Measurements from ENCODE around the gene SUGCT.
"Not testable (repeated sequence)": the region's sequence is repeated elsewhere in the genome, so short reads cannot be mapped to it uniquely, and the experiment has no call there.

The SUGCT gene

GRCh38 chr7:40168266-40168665 is 33.5 kb downstream of the SUGCT start:
- not testable (repeated sequence) for H3K9ac ChIP-seq (ENCODE audit: low read length); H3K9me3 ChIP-seq (ENCODE audit: control insufficient read depth, insufficient read depth, low read depth, low read length); H3K4me3 ChIP-seq (ENCODE audit: low read depth, low read length); H3K4me1 ChIP-seq (ENCODE audit: control insufficient read depth, insufficient read depth, low read length); H3K27ac ChIP-seq (ENCODE audit: low read depth, low read length); H3K27me3 ChIP-seq (ENCODE audit: control insufficient read depth, insufficient read depth, low read length); H3K36me3 ChIP-seq (ENCODE audit: control insufficient read depth, insufficient read depth, low read length)

- H3K27me3 ChIP-seq (ENCODE audit: control insufficient read depth, insufficient read depth, low read length); H3K27ac ChIP-seq (ENCODE audit: low read depth, low read length); H3K9ac ChIP-seq (ENCODE audit: low read length); H3K4me3 ChIP-seq (ENCODE audit: low read depth, low read length); H3K9me3 ChIP-seq (ENCODE audit: control insufficient read depth, insufficient read depth, low read depth, low read length); H3K4me1 ChIP-seq (ENCODE audit: control insufficient read depth, insufficient read depth, low read length); H3K36me3 ChIP-seq (ENCODE audit: control insufficient read depth, insufficient read depth, low read length): not testable (repeated sequence)
These were observed 38.3 kb downstream of the SUGCT start for GRCh38 chr7:40173121-40173520.

- not testable (repeated sequence) for H3K36me3 ChIP-seq (ENCODE audit: control insufficient read depth, insufficient read depth, low read length); H3K27ac ChIP-seq (ENCODE audit: low read depth, low read length); H3K27me3 ChIP-seq (ENCODE audit: control insufficient read depth, insufficient read depth, low read length); H3K9ac ChIP-seq (ENCODE audit: low read length); H3K4me1 ChIP-seq (ENCODE audit: control insufficient read depth, insufficient read depth, low read length); H3K9me3 ChIP-seq (ENCODE audit: control insufficient read depth, insufficient read depth, low read depth, low read length); H3K4me3 ChIP-seq (ENCODE audit: low read depth, low read length)
These were observed 40.5 kb downstream of the SUGCT start for GRCh38 chr7:40175256-40175655.

- Histone ChIP-seq H3K4me1 (ENCODE audit: control insufficient read depth, insufficient read depth, low read length) (peaks cover 4% of the 10 kb centered on the region; the same call in 1 of the 2 replicates), H3K9ac (ENCODE audit: low read length) (no peak overlapping the region), H3K9me3 (ENCODE audit: control insufficient read depth, insufficient read depth, low read depth, low read length) (no peaks in the 10 kb centered on the region), H3K27me3 (ENCODE audit: control insufficient read depth, insufficient read depth, low read length) (no peaks in the 10 kb centered on the region), H3K4me3 (ENCODE audit: low read depth, low read length) (no peak overlapping the region), H3K36me3 (ENCODE audit: control insufficient read depth, insufficient read depth, low read length) (no peaks in the 10 kb centered on the region), H3K27ac (ENCODE audit: low read depth, low read length) (no peak overlapping the region)
These were observed 41.1 kb downstream of the SUGCT start for GRCh38 chr7:40175725-40176510.

- no peak overlapping the region for H3K27ac ChIP-seq (ENCODE audit: low read depth, low read length)
- no peaks in the 10 kb centered on the region for H3K9me3 ChIP-seq (ENCODE audit: control insufficient read depth, insufficient read depth, low read depth, low read length)
- no peak overlapping the region for H3K4me3 ChIP-seq (ENCODE audit: low read depth, low read length)
- H3K4me1 ChIP-seq (ENCODE audit: control insufficient read depth, insufficient read depth, low read length) = no peaks in the 10 kb centered on the region
- H3K27me3 ChIP-seq (ENCODE audit: control insufficient read depth, insufficient read depth, low read length) = no peaks in the 10 kb centered on the region
- H3K36me3 ChIP-seq (ENCODE audit: control insufficient read depth, insufficient read depth, low read length) = no peaks in the 10 kb centered on the region
- H3K9ac ChIP-seq (ENCODE audit: low read length) = no peak overlapping the region
These were observed 42.3 kb downstream of the SUGCT start for GRCh38 chr7:40177071-40177470.

GRCh38 chr7:40182452-40182851 is 47.6 kb downstream of the SUGCT start:
- no peak overlapping the region for H3K27ac ChIP-seq (ENCODE audit: low read depth, low read length)
- no peaks in the 10 kb centered on the region for H3K27me3 ChIP-seq (ENCODE audit: control insufficient read depth, insufficient read depth, low read length)
- H3K4me3 ChIP-seq (ENCODE audit: low read depth, low read length) = no peak overlapping the region
- no peaks in the 10 kb centered on the region for H3K4me1 ChIP-seq (ENCODE audit: control insufficient read depth, insufficient read depth, low read length)
- no peaks in the 10 kb centered on the region for H3K36me3 ChIP-seq (ENCODE audit: control insufficient read depth, insufficient read depth, low read length)
- no peaks in the 10 kb centered on the region for H3K9me3 ChIP-seq (ENCODE audit: control insufficient read depth, insufficient read depth, low read depth, low read length)
- no peak overlapping the region for H3K9ac ChIP-seq (ENCODE audit: low read length)

GRCh38 chr7:40186586-40186985 is 51.8 kb downstream of the SUGCT start:
- Histone ChIP-seq H3K36me3 (ENCODE audit: control insufficient read depth, insufficient read depth, low read length) (no peaks in the 10 kb centered on the region), H3K4me3 (ENCODE audit: low read depth, low read length) (no peak overlapping the region), H3K27me3 (ENCODE audit: control insufficient read depth, insufficient read depth, low read length) (no peaks in the 10 kb centered on the region), H3K9me3 (ENCODE audit: control insufficient read depth, insufficient read depth, low read depth, low read length) (no peaks in the 10 kb centered on the region), H3K27ac (ENCODE audit: low read depth, low read length) (no peak overlapping the region), H3K4me1 (ENCODE audit: control insufficient read depth, insufficient read depth, low read length) (no peaks in the 10 kb centered on the region), H3K9ac (ENCODE audit: low read length) (no peak overlapping the region)

- Histone ChIP-seq H3K9me3 (ENCODE audit: control insufficient read depth, insufficient read depth, low read depth, low read length) (no peaks in the 10 kb centered on the region), H3K4me1 (ENCODE audit: control insufficient read depth, insufficient read depth, low read length) (no peaks in the 10 kb centered on the region), H3K9ac (ENCODE audit: low read length) (no peak overlapping the region), H3K4me3 (ENCODE audit: low read depth, low read length) (no peak overlapping the region), H3K27ac (ENCODE audit: low read depth, low read length) (no peak overlapping the region), H3K27me3 (ENCODE audit: control insufficient read depth, insufficient read depth, low read length) (no peaks in the 10 kb centered on the region), H3K36me3 (ENCODE audit: control insufficient read depth, insufficient read depth, low read length) (no peaks in the 10 kb centered on the region)
These were observed 57.2 kb downstream of the SUGCT start for GRCh38 chr7:40192036-40192435.

- Histone ChIP-seq H3K27me3 (ENCODE audit: control insufficient read depth, insufficient read depth, low read length) (no peaks in the 10 kb centered on the region), H3K9ac (ENCODE audit: low read length) (no peak overlapping the region), H3K36me3 (ENCODE audit: control insufficient read depth, insufficient read depth, low read length) (no peaks in the 10 kb centered on the region), H3K4me1 (ENCODE audit: control insufficient read depth, insufficient read depth, low read length) (no peaks in the 10 kb centered on the region), H3K9me3 (ENCODE audit: control insufficient read depth, insufficient read depth, low read depth, low read length) (no peaks in the 10 kb centered on the region), H3K4me3 (ENCODE audit: low read depth, low read length) (no peak overlapping the region), H3K27ac (ENCODE audit: low read depth, low read length) (no peak overlapping the region)
These were observed 59.9 kb downstream of the SUGCT start for GRCh38 chr7:40194745-40195144.

GRCh38 chr7:40197527-40197926 is 62.7 kb downstream of the SUGCT start:
- no peak overlapping the region for H3K4me3 ChIP-seq (ENCODE audit: low read depth, low read length)
- no peaks in the 10 kb centered on the region for H3K36me3 ChIP-seq (ENCODE audit: control insufficient read depth, insufficient read depth, low read length)
- no peaks in the 10 kb centered on the region for H3K9me3 ChIP-seq (ENCODE audit: control insufficient read depth, insufficient read depth, low read depth, low read length)
- H3K27ac ChIP-seq (ENCODE audit: low read depth, low read length) = no peak overlapping the region
- no peaks in the 10 kb centered on the region for H3K27me3 ChIP-seq (ENCODE audit: control insufficient read depth, insufficient read depth, low read length)
- H3K9ac ChIP-seq (ENCODE audit: low read length) = no peak overlapping the region
- no peaks in the 10 kb centered on the region for H3K4me1 ChIP-seq (ENCODE audit: control insufficient read depth, insufficient read depth, low read length)

- H3K27ac ChIP-seq (ENCODE audit: low read depth, low read length) = no peak overlapping the region
- H3K27me3 ChIP-seq (ENCODE audit: control insufficient read depth, insufficient read depth, low read length) = no peaks in the 10 kb centered on the region
- no peak overlapping the region for H3K9ac ChIP-seq (ENCODE audit: low read length)
- H3K4me1 ChIP-seq (ENCODE audit: control insufficient read depth, insufficient read depth, low read length) = no peaks in the 10 kb centered on the region
- H3K36me3 ChIP-seq (ENCODE audit: control insufficient read depth, insufficient read depth, low read length) = no peaks in the 10 kb centered on the region
- H3K4me3 ChIP-seq (ENCODE audit: low read depth, low read length) = no peak overlapping the region
- no peaks in the 10 kb centered on the region for H3K9me3 ChIP-seq (ENCODE audit: control insufficient read depth, insufficient read depth, low read depth, low read length)
These were observed 64.4 kb downstream of the SUGCT start for GRCh38 chr7:40199076-40199802.

Measured in HUES6 (cell line).